GM18868 (cell line): ENCODE data around the gene CCDC121.

ENCODE experiments used
- ATAC-seq: cut with Tn5 transposase; IDR thresholded peaks from one replicate; pipeline ENCODE4 v1.9.1; 2021; ENCODE audit warnings: mild to moderate bottlenecking, moderate library complexity; ENCODE audit not compliant: unreplicated experiment

CCDC121 gene

GRCh38 chr2:27628767-27629709 lies at the start of gene CCDC121, which contains the start of gene GPN1:
Gene CCDC121, minus strand, starts transcription at chr2:27629012. Its CDS starts 1,213 bp downstream, at chr2:27627799.
Gene GPN1, plus strand, starts transcription at chr2:27629050. Its CDS starts 9 bp downstream, at chr2:27629059.
- peak; percentile 99 for ATAC-seq

GRCh38 chr2:27672723-27673486 lies 44.1 kb upstream of the CCDC121 start:
- no peak for ATAC-seq

GRCh38 chr2:27671235-27671634 lies 42.4 kb upstream of the CCDC121 start:
- ATAC-seq, result no peak

GRCh38 chr2:27667446-27667845 lies 38.6 kb upstream of the CCDC121 start:
- ATAC-seq, result no peak

GRCh38 chr2:27664622-27665363 lies 36.0 kb upstream of the CCDC121 start:
- ATAC-seq, result no peak

GRCh38 chr2:27664154-27664574 lies 35.4 kb upstream of the CCDC121 start:
- ATAC-seq, result no peak

GRCh38 chr2:27663285-27664153 lies 34.7 kb upstream of the CCDC121 start, which contains the start of the genes SLC4A1AP and SUPT7L:
Gene SLC4A1AP, plus strand, starts transcription at chr2:27663889. Its CDS starts 26 bp downstream, at chr2:27663915.
Gene SUPT7L, minus strand, starts transcription at chr2:27663614. Its CDS starts 1,422 bp downstream, at chr2:27662192.
- ATAC-seq, result peak; percentile 68

GRCh38 chr2:27661371-27661770 lies 32.6 kb upstream of the CCDC121 start:
- no peak for ATAC-seq

GRCh38 chr2:27655155-27655951 lies 26.5 kb upstream of the CCDC121 start:
- ATAC-seq, result no peak

- no peak for ATAC-seq
These were observed 24.6 kb upstream of the CCDC121 start for GRCh38 chr2:27653397-27653796.

GRCh38 chr2:27652790-27653189 lies 24.0 kb upstream of the CCDC121 start:
- no peak for ATAC-seq

- no peak for ATAC-seq
These were observed 23.5 kb upstream of the CCDC121 start for GRCh38 chr2:27652341-27652740.

- no peak for ATAC-seq
These were observed 22.2 kb upstream of the CCDC121 start for GRCh38 chr2:27651056-27651455.

GRCh38 chr2:27647737-27648136 lies 18.9 kb upstream of the CCDC121 start:
- no peak for ATAC-seq

- ATAC-seq, result no peak
These were observed 18.5 kb upstream of the CCDC121 start for GRCh38 chr2:27647289-27647688.

GRCh38 chr2:27645197-27645596 lies 16.4 kb upstream of the CCDC121 start:
- ATAC-seq, result no peak

- no peak for ATAC-seq
These were observed 12.0 kb upstream of the CCDC121 start for GRCh38 chr2:27640722-27641245.

GRCh38 chr2:27638709-27639108 lies 9.9 kb upstream of the CCDC121 start:
- ATAC-seq, result no peak
